Epithelial cell of prostate (primary cell): Measurements from ENCODE around the gene MAP3K6.

Experiments
- DNase-seq: peaks from one replicate; pipeline ENCODE4 v3.0.0-alpha.2; 2011; ENCODE audit warnings: low read depth, low spot score
- H3K27ac ChIP-seq: fragments of 450-650 bp; 2 replicates; pipeline ENCODE4 v1.5.1; 2017; ENCODE audit warnings: mild to moderate bottlenecking

MAP3K6 gene

GRCh38 chr1:27316860-27317259 is 49.9 kb downstream of the MAP3K6 start:
- DNase-seq, result no peak
- H3K27ac ChIP-seq, result no peak overlapping the region

DNA sequence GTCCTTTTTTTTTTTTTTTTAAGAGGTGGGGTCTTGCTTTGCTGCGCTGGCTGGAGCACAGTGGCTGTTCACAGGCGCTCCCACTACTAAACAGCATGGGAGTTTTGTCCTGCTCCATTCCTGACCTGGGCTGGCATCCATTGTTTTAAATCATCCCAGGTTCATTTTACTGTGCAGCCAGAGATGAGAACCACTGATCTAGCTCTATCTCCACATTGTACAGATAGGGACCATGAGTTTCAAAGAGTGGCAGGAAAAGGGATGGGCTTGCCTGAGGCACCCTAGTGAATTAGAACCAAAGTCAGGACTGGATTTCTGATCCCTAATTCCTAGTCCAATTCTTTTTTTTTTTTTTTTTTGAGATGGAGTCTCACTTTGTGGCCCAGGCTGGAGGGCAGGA is 52.0 kb downstream of the MAP3K6 start:
- DNase-seq, result no peak
- no peak overlapping the region for H3K27ac ChIP-seq

GRCh38 chr1:27314169-27314568 is 52.6 kb downstream of the MAP3K6 start:
- no peak for DNase-seq
- no peak overlapping the region for H3K27ac ChIP-seq

DNA sequence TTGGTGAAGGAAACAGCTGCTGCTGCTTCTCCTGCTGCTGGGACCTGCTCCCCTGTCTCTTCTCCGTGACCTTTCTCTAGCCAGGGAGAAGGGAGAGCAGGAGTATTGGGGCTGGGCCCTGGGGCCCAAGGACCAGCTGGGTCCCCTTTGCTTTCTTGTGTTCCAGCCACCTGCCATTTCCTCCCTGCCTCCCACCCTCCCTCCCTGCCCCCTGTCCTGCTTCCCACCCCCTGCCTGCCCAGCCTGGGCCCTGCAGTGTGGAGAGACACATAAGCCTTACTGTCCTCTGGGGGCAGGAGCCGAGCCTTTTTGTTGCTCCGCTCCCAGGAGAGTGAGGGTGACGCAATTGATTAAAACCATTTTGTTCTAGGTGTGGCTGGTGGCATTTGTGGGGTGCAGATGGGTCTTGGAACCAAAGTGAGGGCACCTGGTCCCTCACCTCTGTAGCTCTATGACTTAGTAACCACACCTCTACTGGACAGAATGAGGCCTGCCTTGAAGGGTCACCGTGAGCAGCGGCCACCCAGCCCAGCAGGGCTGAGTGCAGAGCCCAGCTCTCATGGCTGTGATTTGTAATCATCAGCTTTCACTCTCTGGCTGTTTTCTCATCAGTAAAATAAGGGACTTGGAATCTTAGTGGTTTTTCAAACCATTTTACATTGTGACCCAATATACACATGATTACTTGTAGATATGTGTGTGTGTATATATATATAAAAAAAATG is 58.7 kb downstream of the MAP3K6 start:
- H3K27ac ChIP-seq, result no peak overlapping the region
- no peak for DNase-seq

GRCh38 chr1:27306892-27307761 is 59.6 kb downstream of the MAP3K6 start:
- H3K27ac ChIP-seq, result no peak overlapping the region
- no peak for DNase-seq

DNA sequence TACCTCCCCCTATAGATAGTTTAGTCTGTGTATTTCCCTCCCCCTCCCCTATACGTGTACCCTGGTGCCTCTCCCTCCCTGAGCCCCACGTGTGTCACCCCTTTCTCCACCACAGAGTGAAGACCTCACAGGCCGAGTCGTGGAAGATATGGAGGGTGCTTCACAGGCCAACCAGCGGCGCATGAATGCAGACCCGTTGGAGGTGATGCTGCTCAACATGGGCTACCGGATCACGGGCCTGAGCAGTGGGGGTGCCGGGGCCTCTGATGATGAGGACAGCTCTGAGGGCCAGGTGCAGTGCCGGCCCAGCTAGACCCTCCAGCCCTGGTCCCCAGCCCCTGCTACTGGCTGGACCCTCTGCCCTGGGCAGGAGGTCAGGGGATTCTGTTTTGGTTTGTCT is 60.7 kb downstream of the MAP3K6 start:
- DNase-seq, result no peak
- no peak overlapping the region for H3K27ac ChIP-seq
